Activated CD8-positive, alpha-beta memory T cell treated with anti-CD3 and anti-CD28 coated beads for 36 hours (primary cell): ENCODE measurements around the gene OR8H3. TPM values are rescaled to one million over a fixed set of nuclear protein-coding genes. Genes with fewer than 3 reads are reported as not detected.
"Not testable (repeated sequence)": the region's sequence is repeated elsewhere in the genome, so short reads cannot be mapped to it uniquely, and the experiment has no call there.

Source experiments
- CTCF ChIA-PET: fragments of 350-600 bp; sonication (Branson Sonifier 250); formaldehyde crosslinking; loops from one replicate; lab custom pipeline; 2021; ENCODE audit warnings: antibody characterized with exemption; lab: Charles Lee
- POLR2A ChIA-PET: fragments of 350-600 bp; sonication (Branson Sonifier 250); formaldehyde crosslinking; loops from one replicate; lab custom pipeline; 2021; ENCODE audit warnings: antibody characterized with exemption; lab: Charles Lee
- total RNA-seq, 2 experiments: library from RNA; stranded (reverse); gene quantifications; one replicate each; pipeline ENCODE4 v1.2.3, GENCODE V29; 2021

Gene OR8H3, protein sequence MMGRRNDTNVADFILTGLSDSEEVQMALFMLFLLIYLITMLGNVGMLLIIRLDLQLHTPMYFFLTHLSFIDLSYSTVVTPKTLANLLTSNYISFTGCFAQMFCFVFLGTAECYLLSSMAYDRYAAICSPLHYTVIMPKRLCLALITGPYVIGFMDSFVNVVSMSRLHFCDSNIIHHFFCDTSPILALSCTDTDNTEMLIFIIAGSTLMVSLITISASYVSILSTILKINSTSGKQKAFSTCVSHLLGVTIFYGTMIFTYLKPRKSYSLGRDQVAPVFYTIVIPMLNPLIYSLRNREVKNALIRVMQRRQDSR
- total RNA-seq, result not detected

DNA sequence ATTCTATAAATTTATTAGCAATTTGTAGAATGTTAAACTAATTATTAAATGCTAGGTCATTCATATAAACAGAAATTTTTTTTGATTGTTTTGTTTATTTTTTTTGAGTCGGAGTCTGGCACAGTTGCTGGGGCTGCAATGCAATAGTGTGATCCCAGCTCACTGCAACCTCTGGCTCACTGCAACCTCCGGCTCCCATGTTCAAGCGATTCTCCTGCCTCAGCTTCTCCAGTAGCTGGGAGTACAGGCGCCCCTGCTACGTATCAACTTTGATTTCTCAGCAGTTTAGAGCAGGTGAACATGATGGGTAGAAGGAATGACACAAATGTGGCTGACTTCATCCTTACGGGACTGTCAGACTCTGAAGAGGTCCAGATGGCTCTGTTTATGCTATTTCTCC is at the start of gene OR8H3:
TSS of gene OR8H3 (plus strand) at position 301 of the 400 bp plus-strand sequence. CDS start at position 301, 0 bp downstream.
- POLR2A ChIA-PET, result no interaction called here
- CTCF ChIA-PET, result no interaction called here

DNA sequence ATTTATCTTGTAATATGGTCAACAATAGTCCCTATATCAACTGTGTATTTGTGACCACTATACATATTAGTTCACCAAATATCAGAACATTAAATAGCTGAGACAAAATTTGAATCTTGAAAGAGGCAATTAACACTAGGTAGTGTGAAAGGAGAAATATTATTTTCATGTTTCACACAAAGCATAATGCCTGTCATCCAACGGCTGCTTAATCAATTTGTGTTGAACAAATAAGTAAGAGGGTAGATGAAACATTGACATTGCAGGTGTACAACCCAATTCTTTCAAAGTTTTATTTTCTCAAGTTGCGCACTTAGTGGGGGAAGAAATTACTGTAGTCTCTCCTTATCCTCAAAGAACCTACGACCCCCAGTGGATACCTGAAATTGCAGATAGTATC is 32.5 kb upstream of the OR8H3 start:
- ChIA-PET CTCF (no interaction called here), POLR2A (no interaction called here)

DNA sequence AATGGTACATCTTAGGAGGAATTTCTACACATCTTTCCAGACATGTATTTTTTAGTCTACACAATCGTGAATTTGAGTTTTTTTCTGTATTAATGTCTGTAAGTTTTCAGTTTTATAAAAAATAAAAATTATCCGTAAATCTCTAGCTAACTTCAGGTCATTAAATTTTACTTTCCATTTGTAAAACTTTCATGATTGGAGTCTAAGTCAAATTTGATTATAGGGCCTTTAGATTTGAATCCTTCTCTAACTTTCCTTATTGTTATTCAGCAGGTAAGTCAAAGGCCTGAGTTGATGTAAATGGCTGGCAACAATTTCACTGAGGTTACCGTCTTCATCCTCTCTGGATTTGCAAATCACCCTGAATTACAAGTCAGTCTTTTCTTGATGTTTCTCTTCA is 29.2 kb upstream of the OR8H3 start, which contains the start of gene OR8I2:
TSS of gene OR8I2 (plus strand) at position 301 of the 400 bp plus-strand sequence. CDS start at position 301, 0 bp downstream.
- ChIA-PET CTCF (no interaction called here), POLR2A (no interaction called here)

DNA sequence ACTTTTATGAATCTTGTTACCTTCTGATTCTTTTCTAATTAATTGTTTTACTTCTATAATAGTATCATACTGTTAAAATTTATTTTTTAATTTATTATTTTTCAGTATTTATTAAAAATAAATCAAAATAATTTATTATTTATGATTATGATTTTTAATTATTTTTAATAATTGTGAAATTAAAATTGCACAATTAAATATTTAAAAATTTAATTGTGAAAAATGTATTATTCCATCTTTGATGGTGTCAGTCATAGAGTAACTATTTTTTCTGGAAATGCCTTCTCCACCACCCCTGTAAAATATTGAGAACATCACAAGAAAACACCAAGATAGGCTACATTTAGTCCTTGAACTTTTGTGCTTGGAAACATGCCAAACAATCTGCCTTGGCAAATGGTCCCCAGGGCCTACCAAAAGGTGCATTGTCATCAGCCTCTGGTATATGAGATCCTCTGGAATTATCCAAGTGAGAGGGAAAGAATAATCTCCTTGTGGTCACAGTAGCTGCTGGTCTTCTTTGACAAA is 18.9 kb upstream of the OR8H3 start, which contains the start of gene OR8H2:
TSS of gene OR8H2 (plus strand) at position 478 of the 528 bp plus-strand sequence. CDS start 1,356 bp downstream, outside the sequence.
- CTCF ChIA-PET, result no interaction called here
- POLR2A ChIA-PET, result no interaction called here

DNA sequence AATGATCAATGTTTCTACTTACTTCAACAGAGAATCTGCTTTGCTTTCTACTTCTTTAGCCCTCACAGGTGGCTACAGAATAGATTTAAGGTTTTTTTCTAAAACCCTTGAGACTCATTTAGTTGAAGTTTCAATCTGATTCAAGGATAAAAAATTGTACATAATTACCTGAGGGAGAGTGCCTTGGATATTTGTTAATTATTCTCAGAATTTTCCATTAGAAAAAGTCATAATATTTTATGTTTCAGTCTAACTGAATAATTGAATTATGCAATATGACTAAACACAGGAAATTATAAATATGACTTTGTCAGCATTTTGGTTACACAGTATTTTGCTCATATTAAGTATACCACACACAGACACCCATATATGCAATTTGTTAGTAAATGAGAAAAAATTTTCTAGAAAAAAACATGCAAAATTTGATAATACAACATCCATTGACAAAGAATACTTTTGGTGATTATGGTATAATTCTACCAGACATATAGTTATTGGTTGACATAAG is 18.0 kb downstream of the OR8H3 start, which contains the start of gene OR8J3:
TSS of gene OR8J3 (minus strand) at position 51 of the 511 bp plus-strand sequence. CDS start 2,483 bp downstream, outside the sequence.
- CTCF ChIA-PET, result no interaction called here
- POLR2A ChIA-PET, result no interaction called here

DNA sequence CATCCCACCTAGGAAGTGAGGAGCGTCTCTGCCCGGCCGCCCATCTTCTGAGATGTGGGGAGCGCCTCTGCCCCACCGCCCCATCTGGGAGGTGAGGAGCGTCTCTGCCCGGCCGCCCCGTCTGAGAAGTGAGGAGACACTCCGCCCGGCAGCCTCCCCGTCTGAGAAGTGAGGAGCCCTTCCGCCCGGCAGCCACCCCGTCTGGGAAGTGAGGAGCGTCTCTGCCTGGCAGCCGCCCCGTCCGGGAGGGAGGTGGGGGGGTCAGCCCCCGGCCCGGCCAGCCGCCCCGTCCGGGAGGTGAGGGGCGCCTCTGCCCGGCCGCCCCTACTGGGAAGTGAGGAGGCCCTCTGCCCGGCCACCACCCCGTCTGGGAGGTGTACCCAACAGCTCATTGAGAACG is 21.5 kb downstream of the OR8H3 start:
- CTCF ChIA-PET, POLR2A ChIA-PET: not testable (repeated sequence)

DNA sequence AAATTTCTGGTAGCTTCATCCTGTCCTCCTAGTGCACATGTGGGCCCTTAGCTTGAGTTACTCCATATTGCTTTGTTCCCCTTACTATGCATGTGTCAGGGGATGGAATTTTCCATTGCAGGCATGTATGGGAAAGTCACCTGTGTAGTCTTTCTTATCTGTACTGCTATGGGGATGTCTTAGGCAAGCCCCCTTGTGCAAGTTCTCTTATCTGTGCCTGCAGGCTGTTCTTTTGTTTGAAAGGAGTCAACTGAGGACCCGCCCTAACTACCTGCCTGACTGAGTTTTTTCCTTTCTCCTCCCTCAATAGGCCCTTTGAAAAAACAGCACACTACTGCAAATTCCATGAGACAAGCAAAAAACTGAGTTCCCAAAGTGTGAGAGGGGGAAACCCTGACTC is 29.2 kb downstream of the OR8H3 start:
- ChIA-PET CTCF (no interaction called here), POLR2A (no interaction called here)

DNA sequence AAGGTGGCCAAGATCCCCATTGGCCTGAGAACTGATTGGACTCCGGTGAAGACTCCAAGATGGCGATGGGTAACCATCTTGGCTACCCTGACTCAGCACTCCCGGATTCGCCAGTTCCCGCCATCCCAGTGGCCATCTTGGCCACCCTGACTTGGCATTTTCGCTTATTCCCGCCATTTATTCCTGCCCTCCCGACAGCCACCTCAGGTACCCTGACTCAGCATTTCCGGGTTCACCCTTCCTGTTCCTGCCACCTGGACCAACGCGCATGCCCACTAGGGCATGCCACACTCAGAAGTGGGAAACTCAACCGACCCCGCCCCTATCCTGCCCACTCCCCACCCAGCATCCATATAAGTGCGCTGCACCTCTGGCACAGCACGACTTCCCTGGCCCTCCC is 30.2 kb downstream of the OR8H3 start:
- CTCF ChIA-PET, result no interaction called here
- POLR2A ChIA-PET, result no interaction called here

DNA sequence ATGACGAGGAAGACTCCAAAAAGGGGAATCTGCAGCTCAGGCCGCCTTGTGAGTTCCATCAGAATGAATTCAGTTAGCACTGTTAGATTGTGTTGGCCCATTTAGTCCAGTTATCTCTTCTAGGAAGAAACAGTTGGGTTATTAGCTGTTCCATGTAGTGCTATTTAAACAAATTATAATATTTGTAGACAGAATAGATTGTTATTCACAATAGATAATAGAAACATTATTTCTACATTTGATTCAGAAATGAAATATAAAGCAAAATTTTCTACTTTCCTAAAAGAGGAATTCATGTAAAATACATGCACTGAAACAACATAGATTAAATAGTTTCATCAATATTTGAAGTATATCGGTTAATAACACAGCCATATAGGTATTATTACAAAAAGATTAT is 38.0 kb downstream of the OR8H3 start, which contains the start of gene OR8K5:
TSS of gene OR8K5 (minus strand) at position 101 of the 400 bp plus-strand sequence. CDS start at position 101, 0 bp downstream.
- CTCF ChIA-PET, result no interaction called here

DNA sequence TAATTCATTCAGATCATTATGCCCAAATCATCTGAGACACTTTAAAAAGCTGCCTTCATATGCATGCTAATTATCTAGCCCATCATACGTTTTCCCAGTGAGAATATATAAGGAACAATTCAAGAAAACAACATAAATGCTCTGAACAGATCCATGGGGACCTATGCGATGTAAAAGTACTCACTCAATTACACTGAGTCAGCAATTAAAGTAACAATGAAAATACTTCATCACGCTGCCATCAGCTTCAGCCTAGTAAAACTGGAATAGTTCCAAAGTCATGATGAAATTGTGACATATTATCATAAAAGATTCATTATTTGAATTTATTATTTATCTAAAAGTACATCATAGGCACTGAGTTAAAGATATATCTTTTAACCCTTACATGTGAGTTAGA is 41.6 kb downstream of the OR8H3 start:
- ChIA-PET CTCF (no interaction called here), POLR2A (no interaction called here)

More for the DNA sequence above, 38.0 kb downstream of the OR8H3 start, which contains the start of gene OR8K5:
- POLR2A ChIA-PET, result no interaction called here

DNA sequence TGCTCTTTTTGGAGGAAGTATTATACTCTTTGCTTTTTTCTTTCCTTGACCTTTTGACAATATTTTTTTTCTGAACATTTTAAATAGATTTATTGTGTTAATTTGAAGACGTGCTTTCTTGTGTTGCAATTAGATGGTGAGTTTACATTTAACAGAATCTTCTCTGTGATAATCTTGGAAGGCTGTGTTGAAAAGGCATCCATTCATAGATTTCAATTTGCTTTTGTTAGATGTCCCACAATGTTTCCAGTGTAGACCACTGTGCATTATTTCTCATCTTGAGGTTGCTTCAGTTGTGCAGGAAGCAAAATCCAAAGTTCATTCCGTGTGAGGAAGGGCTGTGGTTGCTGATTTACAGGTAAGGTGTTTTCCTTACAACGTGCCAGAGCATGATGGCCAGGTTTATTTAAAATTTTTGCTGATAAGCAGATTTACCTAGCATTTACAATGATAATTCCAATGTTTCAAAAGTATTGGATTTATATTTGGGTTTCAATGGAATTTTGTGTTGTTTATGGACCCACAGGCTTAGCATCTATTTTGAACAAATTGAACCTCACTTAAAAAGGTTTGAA is 50.2 kb downstream of the OR8H3 start:
- POLR2A ChIA-PET, result no interaction called here
- CTCF ChIA-PET, result no interaction called here

Other genes with a start within 250 kb of the OR8H3 start
- gene TRIM51, start 239.1 kb upstream of the OR8H3 start, total RNA-seq, result not detected
- not detected for gene OR5W2, start 207.8 kb upstream of the OR8H3 start, total RNA-seq
- not detected for gene OR5I1, start 186.0 kb upstream of the OR8H3 start, total RNA-seq
- not detected for gene OR10AG1, start 152.4 kb upstream of the OR8H3 start, total RNA-seq
- gene OR5F1, start 127.7 kb upstream of the OR8H3 start, total RNA-seq, result not detected
- gene OR5AS1, start 94.7 kb upstream of the OR8H3 start, total RNA-seq, result not detected
- gene OR8I2, start 29.1 kb upstream of the OR8H3 start, total RNA-seq, result not detected
- gene OR8H2, start 18.7 kb upstream of the OR8H3 start, total RNA-seq, result not detected
- gene OR8J3, start 17.8 kb downstream of the OR8H3 start, total RNA-seq, result not detected
- not detected for gene OR8K5, start 37.9 kb downstream of the OR8H3 start, total RNA-seq
- gene OR5J2, start 54.2 kb downstream of the OR8H3 start, total RNA-seq, result not detected
- not detected for gene OR5T2, start 111.9 kb downstream of the OR8H3 start, total RNA-seq
- not detected for gene OR5T3, start 129.9 kb downstream of the OR8H3 start, total RNA-seq
- gene OR5T1, start 151.8 kb downstream of the OR8H3 start, total RNA-seq, result not detected
- not detected for gene OR8H1, start 169.9 kb downstream of the OR8H3 start, total RNA-seq
- not detected for gene OR8K3, start 192.8 kb downstream of the OR8H3 start, total RNA-seq
- not detected for gene OR8K1, start 223.7 kb downstream of the OR8H3 start, total RNA-seq
- gene OR8J1, start 231.9 kb downstream of the OR8H3 start, total RNA-seq, result not detected